ENCODE measurements around the gene ARL6IP1.
"Not testable (repeated sequence)": the region's sequence is repeated elsewhere in the genome, so short reads cannot be mapped to it uniquely, and the experiment has no call there.

DNA sequence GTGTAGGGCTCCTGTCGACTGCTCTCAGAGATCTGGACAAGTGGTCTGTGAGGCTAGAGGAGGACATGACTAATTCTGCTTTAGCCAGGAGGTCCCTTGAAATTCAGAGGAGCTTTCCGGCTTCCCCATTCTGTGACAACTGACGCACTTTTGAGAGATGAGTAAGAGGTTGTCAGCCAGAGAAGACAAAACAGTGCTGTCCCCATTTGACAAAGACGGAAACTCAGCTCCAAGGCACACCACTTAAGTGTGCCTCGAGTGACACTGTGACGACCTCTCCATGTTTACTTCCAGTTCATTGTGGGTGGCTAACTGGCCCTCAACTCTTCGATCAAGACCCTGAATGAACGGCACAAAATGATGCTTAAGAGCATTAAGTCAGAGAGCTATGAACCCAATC lies 58.5 kb downstream of the ARL6IP1 start:
- TF ChIP-seq KDM5A (IDR thresholded peaks at IDR 0.05; ENCODE audit: borderline replicate concordance, low read length); SP140L (CRISPR knock-in tag; IDR thresholded peaks at IDR 0.05; ENCODE audit: borderline replicate concordance): not testable (repeated sequence)
